Hepatocyte (in vitro differentiated cells): Measurements from ENCODE around the gene LHPP.

Experiments
- EZH2 ChIP-seq: fragments of 200-600 bp; sonication (generic); IDR thresholded peaks from 2 replicates; pipeline ENCODE4 v1.6.1; 2016; ENCODE audit warnings: antibody characterized with exemption, mild to moderate bottlenecking, borderline replicate concordance
- TF ChIP-seq, protein P1 (sequence below): fragments of 200-600 bp; sonication (generic); IDR thresholded peaks from 2 replicates; pipeline ENCODE4 v1.5.1; 2016; ENCODE audit warnings: antibody characterized with exemption, mild to moderate bottlenecking; ENCODE audit not compliant: poor library complexity

DNA sequence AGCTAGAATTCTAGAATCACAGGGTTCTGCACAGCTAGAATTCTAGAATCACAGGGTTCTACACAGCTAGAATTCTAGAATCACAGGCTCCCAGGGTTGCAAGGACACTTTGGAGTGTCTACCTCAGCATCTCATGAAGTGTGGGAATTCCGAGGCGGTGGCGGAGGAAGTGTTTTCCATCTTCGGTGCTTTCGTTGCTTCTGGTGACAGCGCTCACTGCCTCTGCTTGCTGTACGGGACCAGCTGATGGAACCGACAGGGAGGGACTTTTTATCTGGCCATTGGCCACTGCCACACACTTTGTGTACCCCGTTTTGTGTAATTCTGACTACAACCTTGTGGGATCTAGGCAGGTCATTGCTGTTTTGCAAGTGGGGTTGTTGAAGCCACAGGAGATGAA, 29.5 kb downstream of the LHPP start:
- no peak for TF ChIP-seq EZH2
- TF ChIP-seq, protein P1, sequence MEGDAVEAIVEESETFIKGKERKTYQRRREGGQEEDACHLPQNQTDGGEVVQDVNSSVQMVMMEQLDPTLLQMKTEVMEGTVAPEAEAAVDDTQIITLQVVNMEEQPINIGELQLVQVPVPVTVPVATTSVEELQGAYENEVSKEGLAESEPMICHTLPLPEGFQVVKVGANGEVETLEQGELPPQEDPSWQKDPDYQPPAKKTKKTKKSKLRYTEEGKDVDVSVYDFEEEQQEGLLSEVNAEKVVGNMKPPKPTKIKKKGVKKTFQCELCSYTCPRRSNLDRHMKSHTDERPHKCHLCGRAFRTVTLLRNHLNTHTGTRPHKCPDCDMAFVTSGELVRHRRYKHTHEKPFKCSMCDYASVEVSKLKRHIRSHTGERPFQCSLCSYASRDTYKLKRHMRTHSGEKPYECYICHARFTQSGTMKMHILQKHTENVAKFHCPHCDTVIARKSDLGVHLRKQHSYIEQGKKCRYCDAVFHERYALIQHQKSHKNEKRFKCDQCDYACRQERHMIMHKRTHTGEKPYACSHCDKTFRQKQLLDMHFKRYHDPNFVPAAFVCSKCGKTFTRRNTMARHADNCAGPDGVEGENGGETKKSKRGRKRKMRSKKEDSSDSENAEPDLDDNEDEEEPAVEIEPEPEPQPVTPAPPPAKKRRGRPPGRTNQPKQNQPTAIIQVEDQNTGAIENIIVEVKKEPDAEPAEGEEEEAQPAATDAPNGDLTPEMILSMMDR, result no peak
